HG03280 (cell line): ENCODE data around the gene SLC22A25.
"Not testable (repeated sequence)": the region's sequence is repeated elsewhere in the genome, so short reads cannot be mapped to it uniquely, and the experiment has no call there.

ENCODE experiments used
- ATAC-seq: cut with Tn5 transposase; IDR thresholded peaks from one replicate; pipeline ENCODE4 v1.9.1; 2021; ENCODE audit warnings: mild to moderate bottlenecking, moderate library complexity; ENCODE audit not compliant: unreplicated experiment

Gene SLC22A25

DNA sequence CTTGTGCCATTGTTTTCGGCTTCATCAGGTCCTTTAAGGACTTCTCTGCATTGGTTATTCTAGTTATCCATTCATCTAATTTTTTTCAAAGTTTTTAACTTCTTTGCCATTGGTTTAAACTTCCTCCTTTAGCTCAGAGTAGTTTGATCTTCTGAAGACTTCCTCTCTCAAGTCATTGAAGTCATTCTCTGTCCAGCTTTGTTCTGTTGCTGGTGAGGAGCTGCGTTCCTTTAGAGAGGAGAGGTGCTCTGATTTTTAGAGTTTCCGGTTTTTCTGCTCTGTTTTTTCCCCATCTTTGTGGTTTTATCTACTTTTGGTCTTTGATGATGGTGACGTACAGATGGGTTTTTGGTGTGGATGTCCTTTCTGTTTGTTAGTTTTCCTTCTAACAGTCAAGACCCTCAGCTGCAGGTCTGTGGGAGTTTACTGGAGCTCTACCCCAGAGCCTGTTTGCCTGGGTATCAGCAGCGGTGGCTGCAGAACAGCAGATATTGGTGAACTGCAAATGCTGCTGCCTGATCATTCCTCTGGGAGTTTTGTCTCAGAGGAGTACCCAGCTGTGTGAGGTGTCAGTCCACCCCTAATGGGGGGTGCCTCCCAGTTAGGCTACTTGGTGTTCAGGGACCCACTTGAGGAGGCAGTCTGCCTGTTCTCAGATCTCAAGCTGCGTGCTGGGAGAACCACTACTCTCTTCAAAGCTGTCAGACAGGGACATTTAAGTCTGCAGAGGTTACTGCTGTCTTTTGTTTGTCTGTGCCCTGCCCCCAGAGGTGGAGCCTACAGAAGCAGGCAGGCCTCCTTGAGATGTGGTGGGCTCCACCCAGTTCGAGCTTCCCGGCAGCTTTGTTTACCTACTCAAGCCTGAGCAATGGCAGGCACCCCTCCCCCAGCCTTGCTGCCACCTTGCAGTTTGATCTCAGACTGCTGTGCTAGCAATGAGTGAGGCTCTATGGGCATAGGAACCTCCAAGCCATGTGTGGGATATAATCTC lies 7.6 kb downstream of the SLC22A25 start:
- ATAC-seq = not testable (repeated sequence)

DNA sequence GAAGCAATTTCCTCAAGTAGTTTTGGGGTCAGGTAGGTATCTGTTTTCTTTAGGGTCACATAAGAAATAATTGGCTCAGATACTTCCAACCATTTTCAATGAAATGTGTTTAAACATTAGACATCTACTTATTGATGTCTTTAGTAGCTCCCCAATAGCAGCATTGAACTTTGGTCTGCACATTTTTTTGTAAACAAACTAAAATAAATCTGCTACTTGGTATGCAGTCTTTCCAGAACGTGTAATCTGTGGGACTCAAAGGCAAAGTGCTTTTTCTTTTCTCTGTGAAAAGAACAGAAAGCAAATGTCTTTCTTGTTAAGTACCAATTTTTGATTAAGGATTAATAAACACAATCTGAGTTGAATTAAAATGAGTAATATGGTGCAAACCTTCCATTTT lies 13.6 kb downstream of the SLC22A25 start:
- ATAC-seq = no peak

DNA sequence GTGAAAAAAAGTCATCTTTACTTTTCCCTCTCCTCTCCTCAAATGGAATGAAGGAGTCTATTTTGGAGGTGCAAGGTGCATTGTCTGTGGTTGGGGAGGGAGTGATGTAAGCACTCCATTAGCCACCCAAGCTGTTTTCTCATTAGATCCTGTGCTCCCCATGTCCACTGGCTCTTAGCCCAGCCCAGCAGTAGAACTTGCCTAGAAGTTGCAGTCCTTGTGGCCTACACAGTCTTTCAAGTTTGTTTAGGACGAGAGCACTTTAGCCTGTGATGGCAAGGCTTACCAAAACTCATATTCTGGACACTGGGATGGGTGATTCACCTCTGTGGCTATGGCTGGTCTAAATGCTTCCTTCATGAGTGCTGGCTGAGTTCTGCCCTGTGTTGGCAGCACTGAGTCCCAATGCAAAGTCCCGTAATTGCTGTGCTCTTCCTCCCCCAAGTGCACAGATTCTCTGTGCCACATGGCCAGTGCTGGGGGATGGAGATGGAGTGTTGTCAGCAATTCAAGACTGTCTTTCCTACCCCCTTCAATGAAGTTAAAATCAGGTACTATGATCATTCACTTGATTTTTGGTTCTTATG lies 15.8 kb downstream of the SLC22A25 start:
- no peak for ATAC-seq

DNA sequence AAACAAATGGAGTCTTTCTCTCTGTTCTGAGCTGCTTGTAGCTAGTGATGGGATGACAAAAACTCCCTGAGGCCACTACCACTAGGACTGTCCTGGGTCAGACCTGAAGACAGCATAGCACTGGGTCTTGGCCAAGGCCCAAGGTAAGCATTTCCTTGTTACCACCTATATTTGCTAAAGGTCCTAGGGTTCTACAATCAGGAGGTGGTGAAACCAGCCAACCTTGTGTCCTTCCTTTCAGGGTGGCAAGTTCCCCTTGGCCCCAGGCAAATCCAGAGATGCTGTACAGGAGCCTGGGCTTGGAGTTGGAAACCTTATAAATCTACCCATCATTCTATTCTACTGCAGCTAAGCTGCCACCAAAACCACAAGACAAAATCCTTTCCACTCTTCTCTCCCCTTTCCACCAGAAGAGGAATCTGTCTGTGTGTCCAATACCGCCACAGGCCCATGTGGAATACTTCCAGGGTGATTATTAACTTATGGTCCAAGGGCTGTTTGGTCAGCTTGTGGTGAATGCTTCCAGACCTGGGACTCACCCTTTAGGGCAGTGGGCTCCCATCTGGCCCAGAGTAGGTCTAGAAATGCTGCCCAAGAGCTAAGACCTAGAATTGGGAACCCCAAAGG lies 16.8 kb downstream of the SLC22A25 start:
- ATAC-seq = no peak

DNA sequence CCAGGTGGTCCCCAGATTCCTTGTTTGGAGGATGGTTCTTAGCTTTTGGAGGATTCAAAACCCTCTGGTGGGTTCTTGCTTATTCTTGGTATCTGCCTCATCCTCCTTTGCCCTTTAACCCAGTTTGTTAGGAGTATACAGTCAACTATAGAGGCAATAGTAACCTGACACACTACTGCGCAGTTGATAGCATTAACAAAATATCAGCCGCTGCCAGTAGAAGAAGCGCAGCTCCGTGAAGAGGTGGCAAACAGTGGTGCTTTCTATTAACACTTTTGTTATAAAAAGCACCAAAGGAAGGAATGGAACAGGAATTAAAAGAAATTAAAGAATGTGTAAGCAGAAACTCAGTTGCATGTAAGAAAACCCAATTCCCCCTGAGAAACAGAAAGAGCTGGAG lies 29.3 kb downstream of the SLC22A25 start:
- ATAC-seq = no peak

DNA sequence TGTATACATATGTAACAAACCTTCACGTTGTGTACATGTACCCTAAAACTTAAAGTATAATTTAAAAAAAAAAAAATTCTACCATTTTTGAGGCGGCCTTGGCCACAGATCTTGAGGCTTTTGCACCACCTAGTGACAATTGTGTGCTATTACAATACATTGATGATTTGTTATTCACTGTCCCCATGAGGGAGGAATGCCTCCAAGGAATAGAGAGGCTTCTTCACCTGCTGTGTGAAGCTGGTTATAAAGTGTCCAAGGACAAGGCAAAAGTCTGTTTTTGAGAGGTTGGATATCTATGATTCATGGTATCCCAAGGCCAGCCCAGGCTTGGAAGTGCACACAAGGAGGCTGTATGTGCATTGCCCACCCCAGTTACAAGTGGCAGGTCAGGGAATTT lies 30.7 kb downstream of the SLC22A25 start:
- ATAC-seq = no peak

DNA sequence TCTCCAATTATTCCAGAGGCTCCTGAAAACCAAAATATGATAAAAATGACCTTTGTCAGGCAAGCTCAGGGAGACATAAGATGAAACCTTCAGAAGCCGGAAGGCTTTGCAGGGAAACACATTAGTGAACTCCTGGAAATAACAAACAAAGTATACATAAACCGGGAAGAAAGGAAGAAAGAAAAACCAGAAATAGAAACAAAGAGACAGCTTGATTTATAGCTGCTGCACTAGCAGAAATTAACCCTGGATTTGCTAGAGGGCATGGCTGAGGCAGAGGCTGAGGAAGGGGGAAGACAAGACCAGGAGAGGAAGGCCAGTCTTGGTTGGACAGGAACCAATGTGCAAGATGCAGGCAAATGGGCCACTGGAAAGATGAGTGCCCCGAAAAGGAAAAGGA lies 33.3 kb downstream of the SLC22A25 start:
- no peak for ATAC-seq
